Medulla oblongata (tissue), 1 donor: ENCODE data around the gene IL1R2.
"Not testable (repeated sequence)": the region's sequence is repeated elsewhere in the genome, so short reads cannot be mapped to it uniquely, and the experiment has no call there.

Experiments
- DNase-seq: peaks from one replicate; pipeline ENCODE4 v3.0.0-alpha.2; 2015; ENCODE audit errors: extremely low spot score

Gene IL1R2

GRCh38 chr2:102000012-102000411 lies 8.3 kb downstream of the IL1R2 start:
- DNase-seq = no peak

- no peak for DNase-seq
These were observed 9.3 kb downstream of the IL1R2 start for GRCh38 chr2:102000813-102001766.

GRCh38 chr2:102001767-102002142 lies 10.0 kb downstream of the IL1R2 start:
- DNase-seq = no peak

GRCh38 chr2:102002228-102002627 lies 10.5 kb downstream of the IL1R2 start:
- DNase-seq = no peak

- not testable (repeated sequence) for DNase-seq
These were observed 11.1 kb downstream of the IL1R2 start for GRCh38 chr2:102002909-102003308.

- no peak for DNase-seq
These were observed 11.9 kb downstream of the IL1R2 start for GRCh38 chr2:102003696-102004095.

GRCh38 chr2:102004581-102004980 lies 12.8 kb downstream of the IL1R2 start:
- DNase-seq = no peak

GRCh38 chr2:102005449-102005848 lies 13.7 kb downstream of the IL1R2 start:
- DNase-seq = no peak

GRCh38 chr2:102005989-102006885 lies 14.5 kb downstream of the IL1R2 start:
- DNase-seq = peak; percentile 74

- DNase-seq = no peak
These were observed 15.1 kb downstream of the IL1R2 start for GRCh38 chr2:102006886-102007278.

- DNase-seq = no peak
These were observed 16.7 kb downstream of the IL1R2 start for GRCh38 chr2:102008490-102008889.

- no peak for DNase-seq
These were observed 17.8 kb downstream of the IL1R2 start for GRCh38 chr2:102009557-102009956.

GRCh38 chr2:102010902-102011301 lies 19.1 kb downstream of the IL1R2 start:
- DNase-seq = peak; percentile 36

- DNase-seq = no peak
These were observed 20.4 kb downstream of the IL1R2 start for GRCh38 chr2:102012061-102012614.

- no peak for DNase-seq
These were observed 21.7 kb downstream of the IL1R2 start for GRCh38 chr2:102013206-102014040.

GRCh38 chr2:102014041-102014345 lies 22.2 kb downstream of the IL1R2 start:
- DNase-seq = no peak

GRCh38 chr2:102015399-102015798 lies 23.6 kb downstream of the IL1R2 start:
- DNase-seq = no peak

GRCh38 chr2:102016399-102016955 lies 24.7 kb downstream of the IL1R2 start:
- DNase-seq = no peak

- no peak for DNase-seq
These were observed 27.2 kb downstream of the IL1R2 start for GRCh38 chr2:102018823-102019445.

- peak; percentile 85 for DNase-seq
These were observed 28.9 kb downstream of the IL1R2 start for GRCh38 chr2:102020596-102021170.
